Testis (tissue), 2 donors: Measurements from ENCODE around the gene PEX14.

Experiments used
- CTCF ChIP-seq, 3 experiments: fragments of 450-650 bp in 2 of 3; fragments of 200-600 bp in 1 of 3; sonication (generic) in 1 of 3; IDR thresholded peaks; one replicate each; pipeline ENCODE4 v1.5.1; 2016 to 2019; ENCODE audit warnings: antibody characterized with exemption in 3 of 3, mild to moderate bottlenecking in 2 of 3, moderate library complexity in 1 of 3
- POLR2A ChIP-seq: fragments of 450-650 bp; IDR thresholded peaks from one replicate; pipeline ENCODE4 v1.6.1; 2017; ENCODE audit warnings: antibody characterized with exemption, mild to moderate bottlenecking, moderate library complexity

- TF ChIP-seq CTCF (IDR thresholded peaks at IDR 0.05) (no peak), POLR2A (no peak)
Measured at GRCh38 chr1:10663678-10664035, 188.9 kb downstream of the PEX14 start.
